Measurements from ENCODE around the gene PODN. TPM values are rescaled to one million over a fixed set of nuclear protein-coding genes. Genes with fewer than 3 reads are reported as not detected.

The PODN gene
- total RNA-seq, 1 experiment from 2014 or later = not detected

GRCh38 chr1:53116933-53117600 lies 55.1 kb downstream of the PODN start:
- DNase-seq (ENCODE audit: low read depth, low spot score) = no peak
- in situ Hi-C loops (cut with HindIII; ENCODE audit: low pct_unique_long_range_greater_than_20kb, low sequenced_read_pairs) = no loop called here

- no peak for DNase-seq (ENCODE audit: low read depth, low spot score)
- in situ Hi-C loops (cut with HindIII; ENCODE audit: low pct_unique_long_range_greater_than_20kb, low sequenced_read_pairs) = no loop called here
Measured at GRCh38 chr1:53117836-53118235, 55.8 kb downstream of the PODN start.

- DNase-seq (ENCODE audit: low read depth, low spot score) = no peak
- in situ Hi-C loops (cut with HindIII; ENCODE audit: low pct_unique_long_range_greater_than_20kb, low sequenced_read_pairs) = no loop called here
Measured at GRCh38 chr1:53120659-53121058, 58.6 kb downstream of the PODN start.

GRCh38 chr1:53121319-53122172 lies 59.5 kb downstream of the PODN start:
- in situ Hi-C loops (cut with HindIII; ENCODE audit: low pct_unique_long_range_greater_than_20kb, low sequenced_read_pairs) = no loop called here
- no peak for DNase-seq (ENCODE audit: low read depth, low spot score)

DNA sequence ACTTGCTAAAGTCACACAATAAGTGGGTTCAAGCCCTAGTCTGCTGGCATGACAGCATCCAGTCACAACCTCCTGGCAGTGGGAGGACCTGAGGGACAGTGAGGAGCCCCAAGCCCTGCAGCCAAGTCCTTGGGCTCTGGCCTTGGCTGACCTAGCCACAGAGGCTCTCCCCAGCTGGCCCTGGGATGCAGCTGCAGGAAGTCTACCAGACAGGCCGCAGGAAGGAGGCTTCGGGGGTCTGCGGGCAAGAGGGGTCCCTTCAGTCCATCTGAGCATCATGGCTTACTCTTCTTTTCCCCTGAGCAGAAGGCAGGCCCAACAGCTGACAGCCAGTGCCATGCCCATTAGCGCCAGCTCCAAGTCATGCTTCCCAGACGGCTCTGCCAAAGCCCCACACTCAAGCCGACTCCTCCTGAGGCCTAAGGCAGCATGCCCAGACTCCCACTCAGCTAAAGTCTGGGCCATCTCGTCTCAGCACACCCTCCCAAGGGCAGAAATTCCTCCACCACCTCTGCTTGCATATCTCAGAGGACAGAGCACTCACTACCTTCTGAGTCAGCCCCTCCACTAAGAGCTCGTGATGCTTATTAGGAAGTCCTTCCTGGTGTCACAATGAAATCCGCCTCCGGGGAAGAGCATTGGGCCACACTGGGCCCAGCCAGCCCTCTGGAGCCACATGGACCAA lies 60.3 kb downstream of the PODN start:
- in situ Hi-C loops (cut with HindIII; ENCODE audit: low pct_unique_long_range_greater_than_20kb, low sequenced_read_pairs) = no loop called here
- no peak for DNase-seq (ENCODE audit: low read depth, low spot score)

DNA sequence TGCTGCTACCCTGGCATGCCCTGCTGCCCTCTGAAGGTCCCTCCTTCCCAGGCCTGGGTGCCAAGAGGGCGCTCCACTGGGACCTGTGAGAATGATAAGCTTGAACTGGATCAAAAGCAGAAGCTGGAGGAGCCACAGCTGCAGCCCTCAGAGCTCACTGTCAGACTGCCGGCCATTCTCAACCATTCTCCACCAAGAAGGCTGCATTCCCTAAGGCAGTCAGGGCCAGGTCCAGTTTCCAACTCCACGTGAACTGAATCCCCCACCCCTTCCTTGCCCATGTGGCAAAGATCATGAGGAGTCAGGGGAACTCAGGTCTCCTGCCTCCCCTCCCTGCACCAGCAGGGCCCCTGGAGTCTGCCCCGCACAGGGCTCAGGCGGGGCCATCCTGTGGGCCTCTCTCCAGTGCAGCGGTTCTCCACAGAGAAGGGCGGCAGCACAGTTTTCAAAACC lies 61.0 kb downstream of the PODN start:
- in situ Hi-C loops (cut with HindIII; ENCODE audit: low pct_unique_long_range_greater_than_20kb, low sequenced_read_pairs) = no loop called here
- no peak for DNase-seq (ENCODE audit: low read depth, low spot score)

GRCh38 chr1:53123453-53124140 lies 61.6 kb downstream of the PODN start:
- no peak for DNase-seq (ENCODE audit: low read depth, low spot score)
- in situ Hi-C loops (cut with HindIII; ENCODE audit: low pct_unique_long_range_greater_than_20kb, low sequenced_read_pairs) = no loop called here

- in situ Hi-C loops (cut with HindIII; ENCODE audit: low pct_unique_long_range_greater_than_20kb, low sequenced_read_pairs) = no loop called here
- no peak for DNase-seq (ENCODE audit: low read depth, low spot score)
Measured at GRCh38 chr1:53125122-53125521, 63.1 kb downstream of the PODN start.

- in situ Hi-C loops (cut with HindIII; ENCODE audit: low pct_unique_long_range_greater_than_20kb, low sequenced_read_pairs) = no loop called here
- no peak for DNase-seq (ENCODE audit: low read depth, low spot score)
Measured at GRCh38 chr1:53125623-53126360, 63.8 kb downstream of the PODN start.

GRCh38 chr1:53126495-53126894 lies 64.5 kb downstream of the PODN start:
- in situ Hi-C loops (cut with HindIII; ENCODE audit: low pct_unique_long_range_greater_than_20kb, low sequenced_read_pairs) = no loop called here
- no peak for DNase-seq (ENCODE audit: low read depth, low spot score)

DNA sequence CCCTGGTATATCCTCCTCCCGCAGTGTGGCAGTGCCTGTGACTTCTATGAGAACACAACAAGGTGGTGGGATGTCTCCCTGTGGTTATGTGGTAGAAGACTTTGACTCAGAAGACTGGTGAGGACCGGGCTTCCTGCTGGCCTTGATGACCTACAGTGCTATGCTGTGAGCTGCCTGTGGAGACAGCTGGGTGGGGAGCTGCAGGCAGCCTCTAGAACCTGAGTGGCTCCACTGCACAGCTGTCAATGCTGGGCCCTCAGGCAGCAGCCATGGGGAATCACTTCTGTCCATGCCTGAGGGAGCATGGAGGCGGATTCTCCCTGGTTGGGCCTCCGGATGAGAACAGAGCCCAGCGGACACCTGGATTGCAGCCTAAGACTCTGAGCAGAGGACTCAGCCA lies 65.5 kb downstream of the PODN start:
- DNase-seq (ENCODE audit: low read depth, low spot score) = no peak
- in situ Hi-C loops (cut with HindIII; ENCODE audit: low pct_unique_long_range_greater_than_20kb, low sequenced_read_pairs) = no loop called here

DNA sequence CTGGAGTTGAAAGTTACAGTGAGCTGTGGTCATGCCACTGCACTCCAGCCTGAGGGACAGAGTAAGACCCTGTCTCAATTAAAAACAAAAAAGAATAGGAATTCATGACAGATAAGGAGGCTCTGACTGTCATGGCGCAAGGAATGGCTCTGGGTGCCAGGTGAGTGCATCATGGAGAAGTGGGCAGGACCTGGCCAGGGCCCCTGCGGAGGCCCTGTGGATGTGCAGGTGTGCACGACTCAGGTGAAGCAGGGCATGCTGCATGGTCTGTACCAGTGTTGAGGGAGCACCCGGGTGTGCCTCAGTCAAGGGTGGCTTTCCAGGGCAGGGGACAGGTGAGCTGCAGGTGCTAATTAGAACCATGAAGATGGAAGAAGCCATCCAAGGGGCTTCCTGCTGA lies 66.4 kb downstream of the PODN start:
- DNase-seq (ENCODE audit: low read depth, low spot score) = no peak
- in situ Hi-C loops (cut with HindIII; ENCODE audit: low pct_unique_long_range_greater_than_20kb, low sequenced_read_pairs) = no loop called here

- DNase-seq (ENCODE audit: low read depth, low spot score) = no peak
- in situ Hi-C loops (cut with HindIII; ENCODE audit: low pct_unique_long_range_greater_than_20kb, low sequenced_read_pairs) = no loop called here
Measured at GRCh38 chr1:53129891-53130597, 68.0 kb downstream of the PODN start.

GRCh38 chr1:53130598-53130877 lies 68.5 kb downstream of the PODN start:
- no peak for DNase-seq (ENCODE audit: low read depth, low spot score)
- in situ Hi-C loops (cut with HindIII; ENCODE audit: low pct_unique_long_range_greater_than_20kb, low sequenced_read_pairs) = no loop called here

- DNase-seq (ENCODE audit: low read depth, low spot score) = no peak
- in situ Hi-C loops (cut with HindIII; ENCODE audit: low pct_unique_long_range_greater_than_20kb, low sequenced_read_pairs) = no loop called here
Measured at GRCh38 chr1:53130878-53131589, 69.0 kb downstream of the PODN start.

DNA sequence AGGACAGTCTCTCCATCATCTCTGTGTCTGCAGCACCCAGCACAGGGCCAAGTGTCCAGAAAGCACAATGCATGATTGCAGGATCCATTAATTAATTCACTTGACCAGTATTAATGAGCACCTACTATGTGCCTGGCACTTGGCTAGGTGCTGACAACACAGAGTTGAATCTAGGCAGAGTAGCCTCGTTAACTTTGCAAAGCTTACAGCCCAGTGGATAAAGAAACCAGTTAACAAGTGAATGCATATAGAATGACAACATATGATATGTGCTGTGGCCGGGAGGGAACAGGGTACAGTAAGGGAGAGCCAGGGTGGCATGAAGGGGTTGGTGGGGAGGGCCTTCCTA lies 69.6 kb downstream of the PODN start:
- in situ Hi-C loops (cut with HindIII; ENCODE audit: low pct_unique_long_range_greater_than_20kb, low sequenced_read_pairs) = no loop called here
- no peak for DNase-seq (ENCODE audit: low read depth, low spot score)

DNA sequence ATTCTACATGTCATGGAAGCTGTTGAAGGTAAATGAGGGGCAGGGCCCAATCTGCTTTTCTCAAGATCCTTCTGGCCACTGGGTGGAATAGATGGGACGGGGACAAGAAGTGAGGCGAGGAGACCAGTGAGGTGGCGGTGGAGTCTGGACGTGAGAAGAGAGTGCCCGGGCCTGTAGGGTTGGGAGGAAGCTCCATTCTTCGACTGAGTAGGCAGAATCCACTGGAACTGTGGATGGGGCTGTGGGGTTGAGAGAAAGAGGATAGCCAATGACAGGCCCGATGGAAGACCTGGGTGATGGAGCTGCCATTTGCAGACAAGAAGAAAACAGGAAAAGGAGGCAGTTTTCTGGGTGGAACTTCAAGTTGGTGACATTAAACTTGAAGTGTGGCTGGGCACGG lies 70.2 kb downstream of the PODN start:
- in situ Hi-C loops (cut with HindIII; ENCODE audit: low pct_unique_long_range_greater_than_20kb, low sequenced_read_pairs) = no loop called here
- DNase-seq (ENCODE audit: low read depth, low spot score) = no peak

Measured in SK-MEL-5 (cell line).